ENCODE results near the gene TRIM33.

DNA sequence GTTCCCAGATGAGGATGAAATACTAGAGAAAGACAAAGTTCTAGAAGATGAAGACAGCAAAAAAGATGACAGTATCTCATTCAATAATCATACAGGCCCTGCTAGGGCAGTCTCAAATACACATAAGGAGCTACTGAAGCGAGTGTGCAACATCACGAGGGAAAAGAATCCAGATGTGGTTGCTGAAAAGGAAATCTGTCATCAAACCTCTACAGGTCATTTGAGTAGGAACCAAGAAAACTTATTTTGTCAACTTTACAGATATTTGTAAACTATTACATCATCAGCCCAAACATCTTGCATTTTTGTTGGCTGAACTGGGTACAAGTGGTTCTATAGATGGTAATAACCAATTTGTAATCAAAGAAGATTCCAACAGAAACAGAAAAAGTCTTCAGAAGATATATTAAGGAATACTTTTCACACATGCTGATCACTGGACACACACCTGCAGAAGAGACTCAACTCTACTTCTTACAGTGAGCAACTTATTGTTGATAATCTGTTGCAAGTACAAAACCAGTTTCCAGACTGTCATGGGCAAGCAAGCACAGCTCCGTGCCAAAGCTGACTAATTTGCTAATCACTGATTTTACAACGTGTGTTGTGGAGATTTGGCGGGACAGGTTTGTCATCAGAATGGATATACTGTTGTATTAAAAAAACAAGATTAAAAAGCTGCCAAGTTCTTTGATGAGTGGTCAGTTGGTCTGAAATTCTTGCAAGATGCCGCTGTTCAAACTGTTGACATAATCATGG is 42.1 kb downstream of the TRIM33 start:
- TF ChIP-seq, protein P1, sequence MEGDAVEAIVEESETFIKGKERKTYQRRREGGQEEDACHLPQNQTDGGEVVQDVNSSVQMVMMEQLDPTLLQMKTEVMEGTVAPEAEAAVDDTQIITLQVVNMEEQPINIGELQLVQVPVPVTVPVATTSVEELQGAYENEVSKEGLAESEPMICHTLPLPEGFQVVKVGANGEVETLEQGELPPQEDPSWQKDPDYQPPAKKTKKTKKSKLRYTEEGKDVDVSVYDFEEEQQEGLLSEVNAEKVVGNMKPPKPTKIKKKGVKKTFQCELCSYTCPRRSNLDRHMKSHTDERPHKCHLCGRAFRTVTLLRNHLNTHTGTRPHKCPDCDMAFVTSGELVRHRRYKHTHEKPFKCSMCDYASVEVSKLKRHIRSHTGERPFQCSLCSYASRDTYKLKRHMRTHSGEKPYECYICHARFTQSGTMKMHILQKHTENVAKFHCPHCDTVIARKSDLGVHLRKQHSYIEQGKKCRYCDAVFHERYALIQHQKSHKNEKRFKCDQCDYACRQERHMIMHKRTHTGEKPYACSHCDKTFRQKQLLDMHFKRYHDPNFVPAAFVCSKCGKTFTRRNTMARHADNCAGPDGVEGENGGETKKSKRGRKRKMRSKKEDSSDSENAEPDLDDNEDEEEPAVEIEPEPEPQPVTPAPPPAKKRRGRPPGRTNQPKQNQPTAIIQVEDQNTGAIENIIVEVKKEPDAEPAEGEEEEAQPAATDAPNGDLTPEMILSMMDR (IDR thresholded peaks at IDR 0.05; ENCODE audit: low read length), result no peak
- no peak for TF ChIP-seq EZH2 (IDR thresholded peaks at IDR 0.05; ENCODE audit: borderline replicate concordance, low read length)
